ENCODE data around the gene NCKAP5.

DNA sequence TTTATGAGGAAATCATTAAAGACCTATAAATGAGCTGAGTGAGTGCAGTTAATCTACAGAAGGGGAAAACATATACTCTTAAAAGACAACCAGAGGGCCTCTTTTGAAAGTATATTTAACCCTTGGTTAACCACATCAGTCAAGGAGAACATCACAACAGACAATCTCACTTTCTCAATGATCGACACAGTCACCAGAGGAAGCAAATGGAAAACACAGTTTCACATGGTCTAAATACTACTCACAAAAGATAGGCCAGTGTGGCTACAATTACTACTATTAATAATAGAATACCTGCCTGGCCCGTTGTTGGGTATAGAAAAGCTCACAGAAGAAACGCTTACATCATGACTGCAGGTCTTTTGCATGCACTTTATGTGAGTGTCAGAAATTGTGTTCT lies 426.2 kb downstream of the NCKAP5 start:
- TF ChIP-seq YY1 (IDR thresholded peaks at IDR 0.05; ENCODE audit: low read depth, low read length) (no peak), BRCA1 (IDR thresholded peaks at IDR 0.05; ENCODE audit: low read depth, low read length) (no peak)
